Esophagus mucosa (tissue), 1 donor: ENCODE measurements around the gene TRIM27. TPM values are rescaled to one million over a fixed set of nuclear protein-coding genes. Genes with fewer than 3 reads are reported as not detected.
A peak's percentile ranks its signal among the peaks of the same experiment; 100 is the strongest.
"Not testable (repeated sequence)": the region's sequence is repeated elsewhere in the genome, so short reads cannot be mapped to it uniquely, and the experiment has no call there.

Experiments used
- ATAC-seq: fragments of 200-7000 bp; cut with Tn5 transposase; one replicate; pipeline ENCODE4 v1.9.1; 2020
- total RNA-seq: library from RNA; stranded (reverse); gene quantifications from one replicate; pipeline ENCODE4 v1.2.4, GENCODE V29; 2023
- donor health status: DM: yes; HTN: yes; CAD: no.

The TRIM27 gene
- total RNA-seq, 1 donor from 2014 or later: 22.0 TPM

DNA sequence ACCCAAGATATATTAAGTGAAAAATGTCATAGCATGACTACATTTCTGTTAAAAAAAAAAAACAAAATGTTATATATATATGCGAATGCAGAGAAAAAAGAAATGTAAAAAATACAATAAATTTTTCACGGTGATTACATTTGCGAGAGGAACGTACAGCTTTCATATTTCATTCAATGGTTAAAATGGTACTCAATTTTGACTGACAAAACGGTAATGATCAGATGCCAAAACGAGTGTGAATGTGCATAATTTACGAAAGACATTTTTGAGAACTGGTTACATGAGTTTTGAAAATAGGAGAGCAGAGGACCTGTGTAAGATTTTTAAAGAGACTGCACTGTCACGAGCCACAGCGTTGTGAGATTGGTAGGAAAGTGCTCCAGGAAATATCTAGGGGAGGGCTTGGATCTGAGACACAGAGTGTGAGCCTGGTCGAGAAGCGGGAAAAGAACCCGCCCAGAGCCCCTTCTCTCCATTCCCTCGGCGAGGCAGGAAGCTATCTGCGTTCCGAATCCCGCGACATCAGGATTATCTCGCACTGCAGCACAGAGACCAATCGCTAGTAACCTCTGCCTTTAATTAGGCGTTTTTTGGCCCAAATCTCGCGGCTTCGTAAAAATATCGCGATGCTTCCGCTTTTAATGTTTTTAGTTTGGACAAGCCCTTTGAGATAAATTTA is 28.5 kb downstream of the TRIM27 start:
- ATAC-seq: peak; percentile 89

DNA sequence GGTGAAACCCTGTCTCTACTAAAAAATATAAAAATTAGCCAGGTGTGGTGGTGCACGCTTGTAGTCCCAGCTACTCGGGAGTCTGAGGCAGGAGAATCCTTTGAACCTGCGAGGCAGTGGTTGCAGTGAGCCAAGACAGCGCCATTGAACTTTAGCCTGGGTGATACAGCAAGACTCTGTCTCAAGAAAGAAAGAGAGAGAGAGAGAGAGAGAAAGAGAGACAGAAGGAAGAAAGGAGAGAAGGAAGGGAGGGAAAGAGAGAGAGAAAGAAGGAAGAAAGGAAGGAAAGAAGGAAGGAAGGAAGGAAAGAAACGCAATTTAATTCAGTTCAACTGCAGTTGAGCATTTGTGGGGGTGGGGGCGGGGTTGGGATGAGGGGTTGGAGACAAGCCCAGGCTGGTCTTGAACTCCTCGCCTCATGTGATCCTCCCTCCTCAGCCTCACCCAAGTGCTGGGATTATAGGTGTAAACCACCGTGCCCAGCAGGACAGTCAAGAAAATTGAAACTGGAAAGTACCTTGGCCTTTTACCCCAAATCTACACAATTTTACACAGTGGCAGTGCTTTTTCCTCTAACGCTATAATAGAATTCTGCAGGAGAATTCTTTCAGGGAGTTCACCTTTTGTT is 30.5 kb downstream of the TRIM27 start:
- ATAC-seq: no peak

DNA sequence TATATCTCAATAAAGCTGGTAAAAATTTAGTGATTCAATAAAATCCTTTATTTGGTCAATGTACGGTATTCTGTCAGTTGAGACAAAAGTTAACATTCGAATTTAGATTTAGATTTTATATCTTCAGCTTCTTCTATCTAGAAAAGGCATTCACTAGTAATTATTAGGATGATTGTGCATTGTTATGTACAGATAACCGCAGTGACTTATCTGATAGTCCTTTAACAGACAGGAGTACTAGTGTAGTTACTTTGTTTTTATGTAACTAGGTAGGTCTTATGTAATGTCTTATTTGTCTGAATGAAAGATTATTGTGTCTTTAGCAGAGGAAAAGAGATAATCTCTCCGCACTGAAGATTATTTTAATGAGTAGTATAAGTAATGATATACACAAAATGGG is 31.3 kb downstream of the TRIM27 start:
- ATAC-seq: no peak

DNA sequence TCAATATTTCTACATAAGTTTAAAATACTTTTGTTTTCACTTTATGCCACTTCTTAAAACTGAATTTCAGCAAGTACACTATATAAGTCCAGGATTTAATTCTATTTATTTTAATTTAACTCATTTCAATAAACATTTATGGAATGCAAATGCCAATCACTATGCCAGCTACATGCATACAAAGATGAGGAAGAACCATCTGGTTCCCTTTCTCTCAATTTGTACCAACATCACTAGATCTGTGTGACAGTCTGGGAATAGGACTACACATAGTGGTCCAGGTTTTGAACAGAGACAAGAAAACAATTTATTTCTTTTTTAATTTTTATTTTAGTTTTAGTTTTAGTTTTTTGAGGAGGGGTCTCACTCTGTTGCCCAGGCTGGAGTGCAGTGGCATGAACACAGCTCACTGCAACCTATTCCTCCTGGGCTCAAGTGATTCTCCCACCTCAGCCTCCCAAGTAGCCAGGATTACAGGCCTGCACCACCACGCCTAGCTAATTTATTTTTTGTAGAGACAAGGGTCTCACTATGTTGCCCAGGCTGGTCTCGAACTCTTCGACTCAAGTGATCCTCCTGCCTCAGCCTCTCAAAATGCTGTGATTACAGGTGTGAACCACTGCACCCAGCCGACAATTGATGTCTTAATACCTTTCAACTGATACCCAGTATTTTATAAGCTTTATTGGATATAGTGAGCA is 35.8 kb downstream of the TRIM27 start:
- no peak for ATAC-seq

DNA sequence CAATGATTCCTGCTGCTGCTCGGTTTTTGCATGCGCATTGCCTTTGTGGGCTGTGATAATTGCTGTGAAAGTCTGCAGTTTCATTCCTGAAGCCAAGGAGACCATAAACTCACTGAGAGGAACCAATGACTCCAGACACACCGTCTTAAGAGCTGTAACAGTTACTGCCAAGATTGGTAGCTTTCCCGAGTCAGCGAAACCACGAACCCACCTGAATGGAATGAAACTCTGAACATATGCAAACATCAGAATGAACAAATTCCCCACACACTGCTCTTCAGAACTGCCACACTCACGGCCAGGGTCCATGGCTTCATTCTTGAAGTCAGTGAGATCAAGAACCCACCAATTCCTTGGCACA is 37.7 kb downstream of the TRIM27 start:
- no peak for ATAC-seq

DNA sequence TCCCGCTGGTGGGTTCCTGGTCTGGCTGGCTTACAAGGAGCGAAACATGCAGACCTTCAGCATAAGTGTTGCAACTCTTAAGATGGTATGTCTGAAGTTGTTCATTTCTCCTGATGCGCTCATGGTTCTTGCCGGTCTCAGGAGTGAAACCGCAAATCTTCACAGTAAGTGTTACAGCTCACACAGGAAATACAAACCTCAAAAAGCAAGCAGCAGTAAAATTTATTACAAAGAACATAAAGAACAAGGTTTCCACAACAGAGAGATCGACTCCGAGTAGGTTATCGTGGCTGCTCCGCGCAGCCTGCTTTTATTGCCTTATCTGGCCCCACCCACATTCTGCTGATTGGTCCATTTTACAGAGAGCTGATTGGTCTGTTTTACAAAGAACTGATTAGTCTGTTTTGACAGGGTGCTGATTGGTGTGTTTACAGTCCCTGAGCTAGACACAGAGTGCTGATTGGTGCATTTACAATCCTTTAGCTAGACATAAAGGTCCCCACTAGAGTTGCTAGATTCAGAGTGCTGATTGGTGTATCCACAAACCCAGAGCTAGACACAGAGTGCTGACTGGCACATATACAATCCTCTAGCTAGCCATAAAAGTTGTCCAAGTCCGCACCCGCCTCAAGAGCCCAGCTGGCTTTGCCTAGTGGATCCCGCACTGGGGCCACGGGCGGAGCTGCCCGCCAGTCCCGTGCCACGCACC is 39.2 kb downstream of the TRIM27 start:
- no peak for ATAC-seq

DNA sequence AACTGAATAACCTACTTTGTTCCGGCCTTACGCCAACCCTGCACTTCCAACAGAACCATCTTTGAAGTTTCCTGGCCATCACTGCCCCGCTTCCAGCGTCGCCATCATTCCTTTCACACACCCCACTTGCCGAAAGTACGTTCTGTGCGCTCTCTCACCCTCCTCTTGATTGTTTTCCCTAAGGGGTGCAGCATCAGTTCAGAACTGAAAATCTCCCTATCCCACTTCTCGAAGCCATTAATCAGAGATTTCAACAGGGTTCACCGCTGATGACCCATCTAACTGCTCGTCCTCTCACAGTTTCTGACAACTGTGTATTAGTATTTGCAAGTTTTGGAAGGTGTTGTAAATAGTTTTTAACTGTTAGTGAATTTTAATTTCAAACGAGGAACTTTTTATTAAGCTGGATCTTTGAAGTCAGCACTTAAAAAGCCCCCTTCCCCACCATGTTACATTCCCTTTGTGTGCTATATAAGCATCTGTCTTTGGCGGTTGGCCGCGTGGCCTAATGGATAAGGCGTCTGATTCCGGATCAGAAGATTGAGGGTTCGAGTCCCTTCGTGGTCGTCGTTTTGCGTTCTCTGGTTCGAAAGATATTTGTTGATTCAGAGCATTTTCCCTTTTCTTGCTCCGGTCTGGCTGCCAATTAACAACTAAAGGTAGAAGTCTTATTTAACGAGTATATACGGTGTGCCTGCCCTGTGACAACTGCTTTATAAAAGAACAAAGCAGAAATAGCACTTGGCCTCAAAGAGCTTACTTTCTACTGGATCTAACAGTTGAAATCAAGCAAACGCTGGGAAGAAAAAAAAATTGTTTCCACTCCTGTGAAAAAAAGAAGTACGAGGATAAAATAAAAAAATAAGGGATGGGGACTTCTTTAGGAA is 42.6 kb downstream of the TRIM27 start:
- peak; percentile 67 for ATAC-seq

DNA sequence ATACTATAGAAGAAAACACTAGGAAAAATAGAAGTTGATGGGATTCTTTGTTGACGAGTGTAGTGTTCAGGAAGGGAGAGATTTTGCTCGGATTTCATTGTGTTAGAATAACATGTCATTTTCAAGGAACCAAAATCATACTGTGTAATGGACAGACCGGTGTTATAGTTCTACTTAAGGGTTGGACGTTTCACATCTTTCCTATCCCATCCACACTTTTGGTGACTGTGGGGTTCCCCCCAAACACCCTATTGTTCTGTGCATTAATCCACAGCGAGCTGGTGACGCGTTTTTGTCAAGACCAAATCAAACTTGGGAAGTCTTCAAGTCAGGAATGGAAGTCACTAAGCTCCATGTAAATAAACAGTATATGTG is 43.3 kb downstream of the TRIM27 start:
- no peak for ATAC-seq

DNA sequence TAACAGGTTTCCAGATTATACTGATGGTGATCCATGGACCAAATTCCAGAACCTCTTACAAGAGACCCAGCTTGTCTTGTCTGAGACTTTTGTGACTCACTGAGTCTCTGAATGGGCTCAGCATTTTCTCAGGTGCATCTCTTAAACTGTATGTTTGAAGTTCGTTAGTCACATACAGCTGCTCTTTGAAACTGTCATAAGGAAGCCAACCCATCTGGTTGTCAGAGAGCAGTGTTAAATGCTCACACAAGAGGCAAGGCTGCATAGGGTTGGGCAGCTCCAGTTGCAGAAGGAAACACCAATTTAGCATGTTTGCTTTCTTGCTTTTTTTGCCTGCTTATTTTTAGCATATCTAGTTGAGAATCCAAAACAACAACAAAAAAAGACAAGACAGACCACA is 47.1 kb downstream of the TRIM27 start:
- ATAC-seq: no peak

DNA sequence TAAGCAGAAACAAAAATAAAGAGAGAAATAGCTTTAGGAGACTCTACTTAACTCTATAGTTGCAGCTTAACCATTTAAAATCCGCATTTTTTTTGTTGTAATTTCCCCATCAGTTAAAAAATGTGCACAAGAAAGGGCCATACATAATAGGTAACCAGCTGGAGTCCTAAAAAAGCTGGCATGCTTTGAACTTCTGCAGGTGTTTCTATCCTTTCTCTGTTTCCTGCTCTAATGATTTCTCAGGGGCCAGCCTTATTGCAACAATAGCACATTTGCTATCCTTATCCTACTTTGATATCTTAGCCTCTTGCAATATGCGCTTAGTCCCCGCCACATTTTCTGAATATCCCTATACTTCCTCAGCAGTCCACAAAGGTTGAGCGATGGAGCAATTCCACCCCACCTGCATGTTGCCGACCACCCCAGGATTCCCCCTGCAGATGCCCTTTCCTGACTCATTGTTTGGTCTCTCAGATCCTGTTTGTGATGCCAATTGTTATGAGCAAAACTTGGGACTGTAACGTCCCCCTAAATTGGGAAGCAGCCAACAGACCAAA is 48.5 kb downstream of the TRIM27 start:
- ATAC-seq: no peak

DNA sequence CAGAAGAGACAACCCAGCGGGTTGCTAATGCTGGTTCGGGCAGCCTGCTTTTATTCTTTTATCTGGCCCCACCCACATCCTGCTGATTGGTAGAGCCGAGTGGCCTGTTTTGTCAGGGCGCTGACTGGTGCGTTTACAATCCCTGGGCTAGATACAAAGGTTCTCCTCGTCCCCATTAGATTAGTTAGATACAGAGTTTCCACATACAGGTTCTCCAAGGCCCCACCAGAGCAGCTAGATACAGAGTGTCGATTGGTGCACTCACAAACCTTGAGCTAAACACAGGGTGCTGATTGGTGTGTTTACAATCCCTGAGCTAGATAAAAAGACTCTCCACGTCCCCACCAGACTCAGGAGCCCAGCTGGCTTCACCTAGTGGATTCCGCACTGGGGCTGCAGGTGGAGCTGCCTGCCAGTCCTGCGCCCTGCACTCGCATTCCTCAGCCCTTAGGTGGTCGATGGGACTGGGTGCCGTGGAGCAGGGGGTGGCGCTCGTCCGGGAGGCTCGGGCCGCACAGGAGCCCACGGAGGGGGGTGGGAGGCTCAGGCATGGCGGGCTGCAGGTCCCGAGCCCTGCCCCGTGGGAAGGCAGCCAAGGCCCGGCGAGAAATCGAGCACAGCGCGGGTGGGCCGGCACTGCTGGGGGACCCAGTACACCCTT is 51.5 kb downstream of the TRIM27 start:
- ATAC-seq: not testable (repeated sequence)

DNA sequence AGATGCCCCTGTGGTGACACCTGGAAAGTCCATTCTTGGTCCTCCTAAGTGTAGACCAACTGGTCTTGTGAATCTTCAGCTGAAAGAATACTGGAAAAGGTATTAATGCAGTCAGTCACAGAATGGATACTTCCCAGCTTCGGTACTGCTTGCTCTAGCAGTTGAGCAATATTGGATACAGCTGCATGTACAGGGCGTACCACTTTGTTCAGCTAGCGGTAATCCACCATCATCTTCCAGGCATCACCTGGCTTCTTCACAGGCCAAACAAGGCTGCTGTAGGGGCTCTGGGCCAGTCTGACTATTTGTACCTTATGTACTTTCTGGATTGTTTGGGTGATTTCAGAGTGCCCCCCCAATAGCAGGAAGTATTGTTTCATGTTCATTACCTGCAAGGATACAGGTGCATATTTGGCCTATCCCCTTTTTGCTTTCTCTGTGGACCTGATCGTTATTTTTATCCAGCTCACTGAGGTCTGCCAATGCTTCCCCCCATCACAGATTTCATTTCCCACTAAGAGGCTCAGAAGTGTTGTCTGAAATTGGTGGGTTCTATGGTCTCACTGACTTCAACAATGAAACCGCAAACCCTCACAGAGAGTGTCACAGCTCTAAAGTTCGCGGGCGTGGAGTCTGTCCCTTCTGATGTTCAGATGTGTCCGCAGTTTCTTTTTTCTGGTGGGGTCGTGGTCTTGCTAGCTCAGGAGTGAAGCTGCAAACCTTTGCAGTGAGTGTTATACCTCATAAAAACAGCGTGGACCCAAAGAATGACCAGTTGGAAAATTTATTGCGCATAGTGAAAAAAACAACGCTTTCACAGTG is 52.2 kb downstream of the TRIM27 start:
- ATAC-seq: no peak

DNA sequence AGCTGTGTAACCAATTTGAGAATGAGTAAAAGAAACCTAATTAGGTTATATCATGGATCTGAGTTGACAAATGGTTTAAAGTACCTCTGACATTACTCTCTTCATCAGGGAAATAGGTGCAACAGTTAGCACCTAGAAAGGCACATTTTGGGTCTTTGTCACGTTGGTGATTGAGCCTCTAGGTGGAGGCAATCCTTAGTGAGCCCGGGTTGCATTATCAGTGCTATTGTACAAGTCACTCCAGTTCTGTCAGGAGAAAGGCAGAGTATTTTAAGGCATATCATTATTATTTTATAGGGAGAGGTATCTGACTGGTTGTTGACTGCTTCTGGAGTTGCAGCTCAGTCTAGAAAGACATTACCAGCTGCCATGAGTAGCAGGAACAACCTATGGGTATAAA is 54.9 kb downstream of the TRIM27 start:
- ATAC-seq: no peak

DNA sequence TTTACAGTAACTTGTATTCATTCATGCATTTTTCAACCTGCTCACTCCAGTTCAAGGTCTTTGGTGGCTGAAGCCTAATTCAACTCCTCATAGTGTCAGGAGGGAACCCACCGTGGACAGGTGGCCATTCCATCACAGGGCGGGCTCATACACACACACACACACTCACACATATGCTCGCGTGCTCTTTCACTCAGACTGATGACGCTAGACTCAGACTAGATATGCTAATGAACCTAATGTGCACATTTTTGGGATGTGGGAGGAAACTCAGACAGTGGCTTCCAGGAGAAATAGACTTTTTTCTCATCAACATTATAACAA is 56.7 kb downstream of the TRIM27 start:
- peak; percentile 57 for ATAC-seq

DNA sequence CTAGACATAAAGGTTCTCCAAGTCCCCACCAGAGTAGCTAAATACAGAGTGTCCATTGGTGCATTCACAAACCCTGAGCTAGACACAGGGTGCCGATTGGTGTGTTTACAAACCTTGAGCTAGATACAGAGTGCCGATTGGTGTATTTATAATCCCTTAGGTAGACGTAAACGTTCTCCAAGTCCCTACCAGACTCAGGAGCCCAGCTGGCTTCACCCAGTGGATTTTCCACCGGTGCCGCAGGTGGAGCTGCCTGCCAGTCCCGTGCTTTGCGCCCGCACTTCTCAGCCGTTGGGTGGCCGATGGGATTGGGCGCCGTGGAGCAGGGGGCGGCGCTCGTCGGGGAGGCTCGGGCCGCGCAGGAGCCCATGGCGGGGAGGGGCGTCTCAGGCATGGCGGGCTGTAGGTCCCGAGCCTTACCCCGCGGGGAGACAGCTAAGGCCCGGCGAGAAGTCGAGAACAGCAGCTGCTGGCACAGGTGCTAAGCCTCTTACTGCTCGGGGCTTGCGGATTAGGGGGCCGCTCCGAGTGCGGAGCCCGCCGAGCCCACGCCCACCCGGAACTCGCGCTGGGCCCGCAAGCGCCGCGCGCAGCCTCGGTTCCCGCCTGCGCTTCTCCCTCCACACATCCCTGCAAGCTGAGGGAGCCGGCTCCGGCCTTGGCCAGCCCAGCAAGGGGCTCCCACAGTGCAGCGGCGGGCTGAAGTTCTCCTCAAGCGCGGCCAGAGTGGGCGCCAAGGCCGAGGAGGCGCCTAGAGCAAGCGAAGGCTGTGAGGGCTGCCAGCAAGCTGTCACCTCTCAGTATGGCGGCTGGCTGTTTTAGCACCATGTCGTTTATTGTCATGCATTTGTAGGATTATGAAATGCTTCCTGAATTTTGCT is 57.3 kb downstream of the TRIM27 start:
- ATAC-seq: peak; percentile 50

DNA sequence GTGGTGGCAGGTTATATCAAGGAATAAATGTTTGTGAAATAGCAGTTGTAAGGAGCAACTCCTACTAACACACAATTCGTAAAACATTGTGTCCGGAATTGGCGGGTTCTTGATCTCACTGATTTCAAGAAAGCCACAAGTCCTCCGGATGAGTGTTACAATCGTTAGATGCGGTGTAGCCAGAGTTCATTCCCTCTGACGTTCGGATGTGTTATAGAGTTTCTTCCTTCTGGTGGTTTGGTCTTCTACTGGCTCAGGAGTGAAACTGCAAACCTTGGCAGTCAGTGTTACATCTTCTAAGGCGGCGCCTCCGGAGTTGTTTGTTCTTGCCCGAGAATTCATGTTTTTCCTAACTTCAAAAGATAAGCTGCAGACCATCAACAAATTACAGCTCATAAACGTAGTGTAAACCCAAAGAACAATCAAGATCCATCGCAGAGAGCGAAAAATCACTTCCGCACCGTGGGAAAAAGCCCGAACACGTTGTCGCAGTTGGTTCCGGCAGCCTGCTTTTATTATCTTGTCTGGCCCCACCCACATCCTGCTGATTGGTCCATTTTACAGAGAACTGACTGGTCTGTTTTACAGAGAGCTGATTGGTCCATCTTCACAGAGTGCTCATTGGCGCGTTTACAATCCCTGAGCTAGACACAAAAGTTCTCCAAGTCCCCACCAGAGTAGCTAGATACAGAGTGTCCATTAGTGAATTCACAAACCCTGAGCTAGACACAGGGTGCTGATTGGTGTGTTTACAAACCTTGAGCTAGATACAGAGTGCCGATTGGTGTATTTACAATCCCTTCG is 58.2 kb downstream of the TRIM27 start:
- no peak for ATAC-seq

DNA sequence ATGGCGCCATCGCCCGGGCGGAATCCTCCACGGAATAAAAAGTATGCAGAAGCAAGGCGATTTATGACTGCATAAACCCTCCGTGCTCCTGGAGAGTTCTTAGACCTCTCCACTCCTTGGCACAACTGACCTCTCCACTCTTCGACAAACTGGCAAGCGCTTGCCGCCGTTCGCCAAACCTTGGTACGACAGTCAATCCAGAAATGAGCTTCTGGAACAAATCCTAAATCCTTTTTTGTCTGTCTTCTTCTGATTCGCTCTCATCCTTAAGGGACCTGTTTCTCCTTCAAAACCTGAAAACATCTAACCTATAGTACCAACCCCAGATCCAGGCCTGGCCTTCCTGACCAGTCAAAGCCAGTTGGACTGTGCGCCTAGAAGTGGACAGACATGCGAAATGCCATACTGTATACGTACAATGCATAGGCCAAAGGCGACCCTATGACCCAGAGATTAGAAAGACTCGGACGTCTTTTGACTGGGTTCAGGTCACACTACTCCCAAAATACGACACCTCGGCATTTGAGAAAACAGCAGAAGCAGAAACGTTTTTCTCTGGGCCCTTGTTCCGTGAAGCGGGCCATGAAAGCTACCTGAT is 59.4 kb downstream of the TRIM27 start:
- ATAC-seq: no peak

DNA sequence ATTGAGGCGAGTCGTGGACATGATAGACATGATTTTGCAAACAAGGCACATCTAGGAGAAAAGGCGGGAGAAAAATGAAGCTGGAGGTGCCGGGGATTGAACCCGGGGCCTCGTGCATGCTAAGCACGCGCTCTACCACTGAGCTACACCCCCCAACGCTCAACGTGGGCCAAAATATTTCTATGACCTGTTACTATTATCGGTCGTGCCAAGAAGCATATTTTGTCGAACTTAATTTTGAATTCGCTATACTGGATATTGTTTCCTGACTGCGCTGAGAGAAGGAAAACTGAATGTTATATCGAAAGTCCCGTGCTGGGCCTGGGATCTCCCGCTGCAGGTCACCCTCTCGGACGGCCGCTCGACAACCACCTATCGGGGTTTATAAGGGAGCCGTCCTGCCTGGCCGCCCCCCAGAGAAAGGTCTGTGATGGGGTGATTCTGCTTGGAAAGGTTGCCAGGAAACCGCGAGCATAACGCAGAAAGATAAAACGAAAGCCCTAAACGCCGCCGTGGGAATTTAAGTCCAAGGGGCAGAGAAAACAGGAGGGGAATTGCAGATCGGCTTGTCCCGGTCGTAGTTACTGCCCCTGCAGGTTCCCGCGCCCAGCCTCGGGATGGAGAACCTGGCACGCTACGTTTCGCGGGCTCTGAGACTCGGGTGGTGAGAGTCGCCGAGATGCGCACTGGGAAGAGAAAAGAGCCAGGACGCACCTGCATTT is 60.0 kb downstream of the TRIM27 start:
- peak; percentile 76 for ATAC-seq
